GM23248 (cell line): ENCODE measurements around the gene CGN. TPM values are rescaled to one million over a fixed set of nuclear protein-coding genes. Genes with fewer than 3 reads are reported as not detected.
A peak's percentile ranks its signal among the peaks of the same experiment; 100 is the strongest.

Experiments used
- DNase-seq: peaks from one replicate; pipeline ENCODE4 v3.0.0-alpha.2; 2015
- H2AFZ ChIP-seq: fragments of 200-600 bp; sonication (generic); 2 replicates; pipeline ENCODE4 v1.6.1; 2016; ENCODE audit warnings: antibody characterized with exemption
- H3F3A ChIP-seq: fragments of 200-600 bp; sonication (generic); 2 replicates; pipeline ENCODE4 v1.6.1; 2016; ENCODE audit warnings: mild to moderate bottlenecking, antibody characterized with exemption, mixed run types; ENCODE audit not compliant: insufficient read depth
- H3K27ac ChIP-seq: fragments of 200-600 bp; sonication (generic); 2 replicates; pipeline ENCODE4 v1.5.1; 2016; ENCODE audit warnings: mild to moderate bottlenecking
- H3K27me3 ChIP-seq: fragments of 200-600 bp; sonication (generic); replicated peaks from 2 replicates; pipeline ENCODE4 v1.6.1; 2016; ENCODE audit warnings: mild to moderate bottlenecking; ENCODE audit not compliant: insufficient read depth
- H3K36me3 ChIP-seq: fragments of 200-600 bp; sonication (generic); 2 replicates; pipeline ENCODE4 v1.6.1; 2016; ENCODE audit warnings: low read depth, mild to moderate bottlenecking
- H3K4me1 ChIP-seq: fragments of 200-600 bp; sonication (generic); 2 replicates; pipeline ENCODE4 v1.6.1; 2016; ENCODE audit warnings: mild to moderate bottlenecking; ENCODE audit not compliant: insufficient read depth
- H3K4me2 ChIP-seq: fragments of 200-600 bp; sonication (generic); one replicate; pipeline ENCODE4 v1.6.1; 2016; ENCODE audit warnings: mild to moderate bottlenecking; ENCODE audit not compliant: unreplicated experiment
- H3K4me3 ChIP-seq: fragments of 200-600 bp; sonication (generic); 2 replicates; pipeline ENCODE4 v1.5.1; 2016; ENCODE audit warnings: mild to moderate bottlenecking
- H3K79me2 ChIP-seq: fragments of 200-600 bp; sonication (generic); 2 replicates; pipeline ENCODE4 v1.6.1; 2016; ENCODE audit warnings: mild to moderate bottlenecking; ENCODE audit not compliant: insufficient read depth
- H3K9ac ChIP-seq: fragments of 200-600 bp; sonication (generic); 2 replicates; pipeline ENCODE4 v1.6.1; 2016; ENCODE audit warnings: mild to moderate bottlenecking
- H3K9me2 ChIP-seq: fragments of 200-600 bp; sonication (generic); 2 replicates; pipeline ENCODE4 v1.6.1; 2016; ENCODE audit warnings: mixed run types, mild to moderate bottlenecking, moderate library complexity; ENCODE audit not compliant: insufficient read depth
- H3K9me3 ChIP-seq: fragments of 200-600 bp; sonication (generic); one replicate; pipeline ENCODE4 v1.6.1; 2017; ENCODE audit warnings: low read depth
- H4K20me1 ChIP-seq: fragments of 200-600 bp; sonication (generic); 2 replicates; pipeline ENCODE4 v1.6.0; 2016; ENCODE audit not compliant: insufficient read depth
- EZH2 ChIP-seq: fragments of 200-600 bp; sonication (generic); IDR thresholded peaks from 2 replicates; pipeline ENCODE4 v1.6.1; 2018; ENCODE audit warnings: antibody characterized with exemption, mild to moderate bottlenecking; ENCODE audit not compliant: insufficient read depth, poor library complexity, severe bottlenecking
- EZH2phosphoT487 ChIP-seq: fragments of 200-600 bp; sonication (generic); IDR thresholded peaks from 2 replicates; pipeline ENCODE4 v1.6.1; 2018; ENCODE audit warnings: antibody characterized with exemption, moderate library complexity, mild to moderate bottlenecking, low read depth; ENCODE audit not compliant: insufficient read depth
- WGBS, 2 experiments: methylation state at CpG; one replicate each; pipeline ENCODE4 v1.1.6; 2015 to 2017; ENCODE audit warnings: low lambda C conversion rate in 2 of 2, low coverage in 1 of 2; ENCODE audit errors: missing lambda C conversion rate in 2 of 2; 5-methylcytosine and 5-hydroxymethylcytosine counted together
- in situ Hi-C: fragments of 300-500 bp; cut with MboI; formaldehyde crosslinking; loops from 2 replicates; pipeline ENCODE4 v1.15.0; 2020
- polyA plus RNA-seq: library from polyadenylated mRNA; unstranded; fragments of >200 nt; fragmentation: Nextera tagmentation; extraction: Ambion mirVana; gene quantifications from 2 replicates; pipeline ENCODE4 v1.2.1, GENCODE V29; 2016
- total RNA-seq: library from RNA; depleted of rRNA; stranded (reverse); fragments of >200 nt; shearing (Covaris generic); gene quantifications from 2 replicates; pipeline ENCODE4 v1.2.3, GENCODE V29; 2014

The CGN gene
- total and polyA plus RNA-seq, 2 experiments from 2014 or later = not detected

- Histone ChIP-seq H3K9ac (no peak overlapping the region), H3K4me3 (no peak overlapping the region), H3K4me2 (no peak overlapping the region), H3K4me1 (peaks cover 4% of the 10 kb centered on the region; the same call in 1 of the 2 replicates), H4K20me1 (no peaks in the 10 kb centered on the region), H3K9me3 (no peaks in the 10 kb centered on the region), H3K27ac (no peak overlapping the region), H3K36me3 (no peaks in the 10 kb centered on the region), H3K27me3 (no peaks in the 10 kb centered on the region), H3K79me2 (no peaks in the 10 kb centered on the region), H3F3A (no peaks in the 10 kb centered on the region), H2AFZ (no peak overlapping the region), H3K9me2 (no peaks in the 10 kb centered on the region)
- WGBS, 2 experiments = 92 to 97% methylated on average over 3 of the region's 3 CpGs
- in situ Hi-C loops = no loop called here
- no peak for DNase-seq
- TF ChIP-seq EZH2 = no peak
- TF ChIP-seq EZH2phosphoT487 = no peak
Measured at GRCh38 chr1:151474745-151475144, 36.4 kb upstream of the CGN start.

- 81 to 93% methylated on average over 1 of the region's 1 CpG for WGBS, 2 experiments
- Histone ChIP-seq H3K9ac (no peak overlapping the region), H4K20me1 (no peaks in the 10 kb centered on the region), H3F3A (no peaks in the 10 kb centered on the region), H3K4me3 (no peak overlapping the region), H3K9me2 (no peaks in the 10 kb centered on the region), H3K27me3 (no peaks in the 10 kb centered on the region), H3K79me2 (no peaks in the 10 kb centered on the region), H2AFZ (no peak overlapping the region), H3K9me3 (no peaks in the 10 kb centered on the region), H3K36me3 (no peaks in the 10 kb centered on the region), H3K4me2 (no peak overlapping the region), H3K4me1 (peaks cover 4% of the 10 kb centered on the region; the same call in 1 of the 2 replicates), H3K27ac (no peak overlapping the region)
- DNase-seq = no peak
- in situ Hi-C loops = no loop called here
- TF ChIP-seq EZH2 = no peak
- TF ChIP-seq EZH2phosphoT487 = no peak
Measured at GRCh38 chr1:151475175-151475574, 36.0 kb upstream of the CGN start.

GRCh38 chr1:151476083-151476482, 35.1 kb upstream of the CGN start:
- 77 to 80% methylated on average over 6 of the region's 6 CpGs for WGBS, 2 experiments
- no peak overlapping the region for H3K4me2 ChIP-seq
- no peaks in the 10 kb centered on the region for H3K79me2 ChIP-seq
- H3K4me1 ChIP-seq = peaks cover 4% of the 10 kb centered on the region; the same call in 1 of the 2 replicates
- no peaks in the 10 kb centered on the region for H3K9me2 ChIP-seq
- H3F3A ChIP-seq = no peaks in the 10 kb centered on the region
- no peaks in the 10 kb centered on the region for H3K27me3 ChIP-seq
- H3K36me3 ChIP-seq = no peaks in the 10 kb centered on the region
- in situ Hi-C loops = no loop called here
- no peak overlapping the region for H2AFZ ChIP-seq
- H4K20me1 ChIP-seq = no peaks in the 10 kb centered on the region
- TF ChIP-seq EZH2phosphoT487 (no peak), EZH2 (no peak)
- no peak overlapping the region for H3K27ac ChIP-seq
- peak; percentile 10 for DNase-seq
- H3K9me3 ChIP-seq = no peaks in the 10 kb centered on the region
- no peak overlapping the region for H3K9ac ChIP-seq
- no peak overlapping the region for H3K4me3 ChIP-seq

GRCh38 chr1:151477066-151477465, 34.1 kb upstream of the CGN start:
- Histone ChIP-seq H4K20me1 (no peaks in the 10 kb centered on the region), H3K36me3 (no peaks in the 10 kb centered on the region), H3K27me3 (no peaks in the 10 kb centered on the region), H3K4me1 (peaks cover 4% of the 10 kb centered on the region; the same call in 1 of the 2 replicates), H3K9ac (no peak overlapping the region), H3K79me2 (no peaks in the 10 kb centered on the region), H3K9me3 (no peaks in the 10 kb centered on the region), H3K4me3 (no peak overlapping the region), H3K4me2 (no peak overlapping the region), H3K27ac (no peak overlapping the region), H3F3A (no peaks in the 10 kb centered on the region), H2AFZ (no peak overlapping the region), H3K9me2 (no peaks in the 10 kb centered on the region)
- in situ Hi-C loops = no loop called here
- WGBS, 2 experiments = 64 to 69% methylated on average over 3 of the region's 3 CpGs
- no peak for DNase-seq
- TF ChIP-seq EZH2 (no peak), EZH2phosphoT487 (no peak)
